HG03439 (cell line): ENCODE results near the gene MTHFR.

Source experiments
- ATAC-seq: cut with Tn5 transposase; IDR thresholded peaks from one replicate; pipeline ENCODE4 v1.9.1; 2021; ENCODE audit warnings: mild to moderate bottlenecking, moderate library complexity; ENCODE audit not compliant: unreplicated experiment

Gene MTHFR

GRCh38 chr1:11783556-11783955 is 22.2 kb downstream of the MTHFR start:
- no peak for ATAC-seq

GRCh38 chr1:11782127-11782708 is 23.5 kb downstream of the MTHFR start:
- no peak for ATAC-seq

- no peak for ATAC-seq
Measured at GRCh38 chr1:11781297-11781696, 24.5 kb downstream of the MTHFR start.

GRCh38 chr1:11780380-11781147 is 25.2 kb downstream of the MTHFR start:
- ATAC-seq, result no peak

GRCh38 chr1:11779715-11780379 is 25.9 kb downstream of the MTHFR start:
- no peak for ATAC-seq

- ATAC-seq, result no peak
Measured at GRCh38 chr1:11778844-11779623, 26.7 kb downstream of the MTHFR start.

GRCh38 chr1:11778336-11778735 is 27.4 kb downstream of the MTHFR start:
- no peak for ATAC-seq

GRCh38 chr1:11777658-11778322 is 28.0 kb downstream of the MTHFR start:
- no peak for ATAC-seq

- ATAC-seq, result no peak
Measured at GRCh38 chr1:11774753-11775152, 31.0 kb downstream of the MTHFR start.

GRCh38 chr1:11772458-11772857 is 33.3 kb downstream of the MTHFR start:
- no peak for ATAC-seq

GRCh38 chr1:11771481-11772043 is 34.2 kb downstream of the MTHFR start:
- ATAC-seq, result no peak

GRCh38 chr1:11770011-11770410 is 35.8 kb downstream of the MTHFR start:
- ATAC-seq, result no peak

GRCh38 chr1:11769274-11769673 is 36.5 kb downstream of the MTHFR start:
- ATAC-seq, result no peak

GRCh38 chr1:11768821-11769220 is 36.9 kb downstream of the MTHFR start:
- ATAC-seq, result no peak

- ATAC-seq, result no peak
Measured at GRCh38 chr1:11767922-11768704, 37.7 kb downstream of the MTHFR start.

- no peak for ATAC-seq
Measured at GRCh38 chr1:11766429-11766776, 39.4 kb downstream of the MTHFR start.

- ATAC-seq, result no peak
Measured at GRCh38 chr1:11765661-11766428, 39.9 kb downstream of the MTHFR start.

- ATAC-seq, result no peak
Measured at GRCh38 chr1:11764519-11764918, 41.2 kb downstream of the MTHFR start.

GRCh38 chr1:11764115-11764514 is 41.6 kb downstream of the MTHFR start:
- no peak for ATAC-seq
